GM23338 (cell line): ENCODE data around the gene CA6. TPM values are rescaled to one million over a fixed set of nuclear protein-coding genes. Genes with fewer than 3 reads are reported as not detected.
A peak's percentile ranks its signal among the peaks of the same experiment; 100 is the strongest.
"Not testable (repeated sequence)": the region's sequence is repeated elsewhere in the genome, so short reads cannot be mapped to it uniquely, and the experiment has no call there.

Experiments
- ATAC-seq: fragments of 200-7000 bp; cut with Tn5 transposase; 3 replicates; pipeline ENCODE4 v1.9.1; 2020
- DNase-seq: peaks from one replicate; pipeline ENCODE4 v3.0.0-alpha.2; 2015; ENCODE audit warnings: low spot score
- H2AFZ ChIP-seq: fragments of 200-600 bp; sonication (generic); 2 replicates; pipeline ENCODE4 v1.8.0; 2016; ENCODE audit warnings: antibody characterized with exemption, mild to moderate bottlenecking, moderate library complexity
- H3F3A ChIP-seq: fragments of 200-600 bp; sonication (generic); replicated peaks from 2 replicates; pipeline ENCODE4 v1.8.0; 2017; ENCODE audit warnings: antibody characterized with exemption, mixed run types, low read depth
- H3K27ac ChIP-seq: fragments of 200-600 bp; sonication (generic); 2 replicates; pipeline ENCODE4 v1.6.1; 2016; ENCODE audit warnings: low read depth
- H3K27me3 ChIP-seq: fragments of 200-600 bp; sonication (generic); 2 replicates; pipeline ENCODE4 v1.8.0; 2016; ENCODE audit warnings: mild to moderate bottlenecking, mixed run types, moderate library complexity; ENCODE audit not compliant: insufficient read depth
- H3K36me3 ChIP-seq: fragments of 200-600 bp; sonication (generic); 2 replicates; pipeline ENCODE4 v1.8.0; 2016; ENCODE audit warnings: mild to moderate bottlenecking; ENCODE audit not compliant: insufficient read depth
- H3K4me1 ChIP-seq: fragments of 200-600 bp; sonication (generic); 2 replicates; pipeline ENCODE4 v1.8.0; 2016; ENCODE audit warnings: mild to moderate bottlenecking, moderate library complexity; ENCODE audit not compliant: insufficient read depth
- H3K4me2 ChIP-seq: fragments of 200-600 bp; sonication (generic); 2 replicates; pipeline ENCODE4 v1.7.1; 2017; ENCODE audit warnings: mixed run types
- H3K4me3 ChIP-seq: fragments of 200-600 bp; sonication (generic); 2 replicates; pipeline ENCODE4 v1.6.1; 2016; ENCODE audit warnings: mixed run types
- H3K79me2 ChIP-seq: fragments of 200-600 bp; sonication (generic); replicated peaks from 2 replicates; pipeline ENCODE4 v1.8.0; 2017; ENCODE audit warnings: mild to moderate bottlenecking; ENCODE audit not compliant: insufficient read depth
- H3K9me2 ChIP-seq: fragments of 200-600 bp; sonication (generic); 2 replicates; pipeline ENCODE4 v1.8.0; 2017; ENCODE audit not compliant: insufficient read depth
- H4K20me1 ChIP-seq: fragments of 200-600 bp; sonication (generic); replicated peaks from 2 replicates; pipeline ENCODE4 v1.8.0; 2017; ENCODE audit warnings: mild to moderate bottlenecking; ENCODE audit not compliant: insufficient read depth
- H3K27ac Mint-ChIP-seq: 2 replicates; pipeline ENCODE4 v1.8.0; 2020; ENCODE audit warnings: inconsistent platforms, mild to moderate bottlenecking, moderate library complexity, mixed read lengths
- H3K27me3 Mint-ChIP-seq: 3 replicates; pipeline ENCODE4 v1.8.0; 2022; ENCODE audit warnings: low read depth, mild to moderate bottlenecking, moderate library complexity, mixed read lengths, inconsistent platforms; ENCODE audit not compliant: insufficient read depth, poor library complexity
- H3K36me3 Mint-ChIP-seq: 3 replicates; pipeline ENCODE4 v1.8.0; 2021; ENCODE audit warnings: low read depth, mild to moderate bottlenecking, inconsistent platforms, moderate library complexity, mixed read lengths
- H3K4me1 Mint-ChIP-seq: 3 replicates; pipeline ENCODE4 v1.8.0; 2020; ENCODE audit warnings: mild to moderate bottlenecking, inconsistent platforms, mixed read lengths
- H3K4me3 Mint-ChIP-seq: 3 replicates; pipeline ENCODE4 v1.8.0; 2021; ENCODE audit warnings: moderate library complexity, mild to moderate bottlenecking, inconsistent platforms, mixed read lengths
- H3K9me3 Mint-ChIP-seq: 3 replicates; pipeline ENCODE4 v1.8.0; 2020; ENCODE audit warnings: moderate library complexity, mild to moderate bottlenecking, inconsistent platforms, mixed read lengths
- CREB1 ChIP-seq: fragments of 250-450 bp; sonication (Bioruptor Pico); IDR thresholded peaks from 2 replicates; pipeline ENCODE4 v1.5.0; 2020; ENCODE audit warnings: low read depth, mild to moderate bottlenecking, moderate library complexity
- CTCF ChIP-seq, 2 experiments: fragments of 200-600 bp in 1 of 2; sonication (generic) in 1 of 2; conservative IDR thresholded peaks; 2 replicates each; pipeline versions ENCODE4 v1.5.1 to v1.6.1; 2016 to 2017; ENCODE audit warnings: antibody characterized with exemption in 2 of 2, low read depth in 2 of 2, mild to moderate bottlenecking in 2 of 2, moderate library complexity in 1 of 2
- EZH2phosphoT487 ChIP-seq: fragments of 200-600 bp; sonication (generic); IDR thresholded peaks from one replicate; pipeline ENCODE4 v1.8.1; 2018; ENCODE audit warnings: antibody characterized with exemption; ENCODE audit not compliant: unreplicated experiment
- STAT1 ChIP-seq: IDR thresholded peaks from one replicate; pipeline ENCODE4 v1.6.1; 2016; ENCODE audit warnings: antibody characterized with exemption; ENCODE audit not compliant: unreplicated experiment
- polyA plus RNA-seq: library from polyadenylated mRNA; unstranded; fragments of >200 nt; fragmentation: Nextera tagmentation; extraction: Ambion mirVana; gene quantifications from 2 replicates; pipeline ENCODE4 v1.2.1, GENCODE V29; 2016
- total RNA-seq: library from RNA; depleted of rRNA; stranded (reverse); fragments of >200 nt; shearing (Covaris generic); gene quantifications from 2 replicates; pipeline ENCODE4 v1.2.3, GENCODE V29; 2014

The CA6 gene
- total and polyA plus RNA-seq, 2 experiments from 2014 or later: not detected

GRCh38 chr1:9002215-9002560, 56.5 kb downstream of the CA6 start:
- not testable (repeated sequence) for H3K36me3 Mint-ChIP-seq, H3K27me3 ChIP-seq, H3K4me1 ChIP-seq, H3K4me3 Mint-ChIP-seq, ATAC-seq, H3K4me2 ChIP-seq, H4K20me1 ChIP-seq, H2AFZ ChIP-seq, H3F3A ChIP-seq, H3K27ac ChIP-seq, H3K79me2 ChIP-seq, H3K4me3 ChIP-seq, H3K9me2 ChIP-seq, H3K27ac Mint-ChIP-seq, H3K9me3 Mint-ChIP-seq, DNase-seq, H3K36me3 ChIP-seq
- Mint-ChIP-seq H3K4me1 (peaks cover 13% of the 10 kb centered on the region), H3K27me3 (peaks cover 15% of the 10 kb centered on the region)

- Histone ChIP-seq H4K20me1 (no peaks in the 10 kb centered on the region), H3K4me1 (no peaks in the 10 kb centered on the region), H3K9me2 (no peaks in the 10 kb centered on the region), H3K36me3 (no peaks in the 10 kb centered on the region), H3K27ac (no peak overlapping the region), H3K4me3 (no peak overlapping the region), H3K79me2 (no peaks in the 10 kb centered on the region), H3K4me2 (no peak overlapping the region), H3F3A (no peaks in the 10 kb centered on the region), H3K27me3 (no peaks in the 10 kb centered on the region; the same call in 1 of the 2 replicates), H2AFZ (peak overlapping the region; percentile 98)
- ATAC-seq: peak; percentile 16; the same call in 2 of the 3 replicates
- H3K27me3 Mint-ChIP-seq: peaks cover 15% of the 10 kb centered on the region
- no peak overlapping the region for H3K4me3 Mint-ChIP-seq
- peaks cover 13% of the 10 kb centered on the region for H3K4me1 Mint-ChIP-seq
- no peak overlapping the region for H3K27ac Mint-ChIP-seq
- H3K36me3 Mint-ChIP-seq: no peaks in the 10 kb centered on the region
- no peak for DNase-seq
- no peaks in the 10 kb centered on the region; the same call in 2 of the 3 replicates for H3K9me3 Mint-ChIP-seq
- no peak for TF ChIP-seq EZH2phosphoT487
Measured at GRCh38 chr1:9004031-9004699, 58.5 kb downstream of the CA6 start.

- no peaks in the 10 kb centered on the region for H3K9me2 ChIP-seq
- H4K20me1 ChIP-seq: no peaks in the 10 kb centered on the region
- H3K27ac ChIP-seq: no peak overlapping the region
- H3K4me1 ChIP-seq: no peaks in the 10 kb centered on the region
- Mint-ChIP-seq H3K36me3 (no peaks in the 10 kb centered on the region), H3K27ac (no peak overlapping the region), H3K4me3 (no peak overlapping the region), H3K27me3 (peaks cover 15% of the 10 kb centered on the region), H3K4me1 (peaks cover 6% of the 10 kb centered on the region), H3K9me3 (no peaks in the 10 kb centered on the region; the same call in 2 of the 3 replicates)
- H3K27me3 ChIP-seq: no peaks in the 10 kb centered on the region; the same call in 1 of the 2 replicates
- peak; percentile 91 for DNase-seq
- H3K4me3 ChIP-seq: no peak overlapping the region
- no peaks in the 10 kb centered on the region for H3F3A ChIP-seq
- H2AFZ ChIP-seq: peak overlapping the region; percentile 98
- TF ChIP-seq STAT1 (no peak), CTCF (conservative IDR thresholded peaks at IDR 0.05; ENCODE audit: low read depth in 2 of 2) (peak; percentile 88 to 94), CREB1 (CRISPR knock-in tag) (0 out of 2 replicates have a peak, but pooled peaks have one; percentile 42)
- ATAC-seq: peak; percentile 68
- no peaks in the 10 kb centered on the region for H3K79me2 ChIP-seq
- no peak overlapping the region for H3K4me2 ChIP-seq
- no peaks in the 10 kb centered on the region for H3K36me3 ChIP-seq
Measured at GRCh38 chr1:9004700-9005394, 59.2 kb downstream of the CA6 start.
